Rectal smooth muscle tissue (tissue), 1 donor: ENCODE results near the gene PSMD14.

Source experiments
- H3K27ac ChIP-seq: one replicate; pipeline ENCODE4 v1.7.0; 2013; ENCODE audit warnings: low read depth, low read length, inconsistent platforms
- H3K27me3 ChIP-seq: one replicate; pipeline ENCODE4 v1.7.0; 2013; ENCODE audit warnings: low read length; ENCODE audit not compliant: control insufficient read depth, insufficient read depth
- H3K36me3 ChIP-seq: one replicate; pipeline ENCODE4 v1.7.0; 2013; ENCODE audit warnings: low read length; ENCODE audit not compliant: control insufficient read depth, insufficient read depth
- H3K4me1 ChIP-seq: one replicate; pipeline ENCODE4 v1.7.0; 2013; ENCODE audit warnings: low read length; ENCODE audit not compliant: control insufficient read depth, insufficient read depth
- H3K4me3 ChIP-seq: one replicate; pipeline ENCODE4 v1.7.0; 2013; ENCODE audit warnings: low read length
- H3K9ac ChIP-seq: one replicate; pipeline ENCODE4 v1.7.0; 2013; ENCODE audit warnings: low read length

The PSMD14 gene

GRCh38 chr2:161402297-161402696 lies 94.1 kb downstream of the PSMD14 start:
- no peaks in the 10 kb centered on the region for H3K4me1 ChIP-seq
- no peaks in the 10 kb centered on the region for H3K36me3 ChIP-seq
- no peak overlapping the region for H3K27ac ChIP-seq
- H3K27me3 ChIP-seq: no peaks in the 10 kb centered on the region
- no peak overlapping the region for H3K9ac ChIP-seq
- H3K4me3 ChIP-seq: no peak overlapping the region

DNA sequence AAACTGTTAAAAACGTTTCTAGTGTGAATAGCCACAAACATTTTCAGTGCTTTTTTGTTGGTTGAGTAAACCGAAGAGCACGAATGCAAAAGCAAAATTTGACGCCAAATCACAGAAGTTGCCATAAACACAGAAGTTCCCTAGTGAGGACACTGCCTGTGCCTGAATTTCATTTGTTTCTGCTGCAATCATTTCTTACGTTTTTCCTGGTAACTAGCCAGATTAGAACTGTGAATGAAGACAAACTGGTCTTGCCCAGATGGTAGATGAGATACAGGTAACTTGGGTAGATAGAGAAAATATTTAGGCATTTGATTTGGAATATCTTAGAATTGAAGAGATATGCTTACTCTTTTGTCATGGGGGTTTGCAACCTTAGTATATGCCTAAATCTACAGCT lies 98.1 kb downstream of the PSMD14 start:
- no peaks in the 10 kb centered on the region for H3K36me3 ChIP-seq
- H3K27me3 ChIP-seq: no peaks in the 10 kb centered on the region
- no peak overlapping the region for H3K9ac ChIP-seq
- no peak overlapping the region for H3K27ac ChIP-seq
- no peaks in the 10 kb centered on the region for H3K4me1 ChIP-seq
- no peak overlapping the region for H3K4me3 ChIP-seq

GRCh38 chr2:161407597-161407996 lies 99.4 kb downstream of the PSMD14 start:
- H3K36me3 ChIP-seq: no peaks in the 10 kb centered on the region
- H3K4me1 ChIP-seq: no peaks in the 10 kb centered on the region
- H3K9ac ChIP-seq: no peak overlapping the region
- H3K27me3 ChIP-seq: no peaks in the 10 kb centered on the region
- no peak overlapping the region for H3K4me3 ChIP-seq
- no peak overlapping the region for H3K27ac ChIP-seq

- Histone ChIP-seq H3K4me1 (no peaks in the 10 kb centered on the region), H3K27me3 (peaks cover 2% of the 10 kb centered on the region), H3K4me3 (no peak overlapping the region)
These were observed 101.2 kb downstream of the PSMD14 start for GRCh38 chr2:161409308-161409907.

GRCh38 chr2:161412346-161412745 lies 104.1 kb downstream of the PSMD14 start:
- H3K4me1 ChIP-seq: peaks cover 4% of the 10 kb centered on the region
- H3K9ac ChIP-seq: no peak overlapping the region
- no peak overlapping the region for H3K27ac ChIP-seq
- no peaks in the 10 kb centered on the region for H3K36me3 ChIP-seq
- H3K27me3 ChIP-seq: peaks cover 28% of the 10 kb centered on the region
- H3K4me3 ChIP-seq: no peak overlapping the region

More at GRCh38 chr2:161409308-161409907, 101.2 kb downstream of the PSMD14 start:
- H3K27ac ChIP-seq: no peak overlapping the region
- H3K36me3 ChIP-seq: no peaks in the 10 kb centered on the region
- H3K9ac ChIP-seq: no peak overlapping the region

GRCh38 chr2:161414042-161415033 lies 106.1 kb downstream of the PSMD14 start:
- H3K36me3 ChIP-seq: no peaks in the 10 kb centered on the region
- H3K27me3 ChIP-seq: peaks cover 43% of the 10 kb centered on the region
- H3K4me1 ChIP-seq: peaks cover 4% of the 10 kb centered on the region

DNA sequence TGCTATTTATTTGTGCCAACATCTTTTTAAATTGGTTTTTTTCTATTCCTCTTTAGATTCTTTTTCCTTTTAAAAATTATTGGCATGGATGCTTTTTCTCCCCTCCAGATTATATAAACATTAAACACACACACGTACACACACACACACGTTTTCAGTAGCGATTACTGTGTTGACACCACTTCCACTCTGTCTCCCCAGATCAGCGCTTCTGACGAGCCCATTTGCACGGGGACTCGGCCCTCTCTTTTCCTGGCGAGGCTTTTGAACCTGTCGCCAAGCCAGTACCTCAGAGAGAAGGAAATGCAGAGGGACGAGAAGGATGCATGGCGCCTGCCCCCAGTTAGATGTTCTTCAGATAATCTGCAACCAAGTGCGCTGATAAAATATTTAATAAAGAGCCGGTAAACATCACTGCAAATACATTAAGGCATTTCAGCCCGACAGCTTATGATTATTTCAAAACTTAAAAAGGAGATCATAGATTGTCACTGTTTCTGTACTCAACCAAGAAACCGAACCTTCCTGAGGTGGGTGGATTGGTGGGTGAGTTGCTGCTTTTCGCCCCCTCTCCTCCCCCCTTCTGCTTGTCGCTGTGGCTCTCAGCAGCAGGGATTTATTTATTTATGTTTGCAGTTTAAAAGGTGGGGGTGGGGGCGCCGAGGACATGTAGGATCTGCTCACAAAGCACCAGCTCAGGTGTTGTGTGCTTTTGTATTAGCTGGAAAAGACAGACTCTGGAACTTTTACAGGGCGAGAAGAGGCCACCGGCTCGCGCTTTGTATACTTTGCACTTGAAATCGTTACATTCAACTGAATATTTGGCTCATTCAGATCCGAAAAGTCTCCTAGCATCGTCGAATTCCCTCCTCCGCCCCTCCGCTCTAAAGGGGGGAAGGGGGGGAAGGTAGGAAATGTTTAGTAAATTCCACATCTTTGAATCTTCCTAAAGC lies 107.1 kb downstream of the PSMD14 start:
- Histone ChIP-seq H3K9ac (no peak overlapping the region), H3K27me3 (peaks cover 47% of the 10 kb centered on the region), H3K27ac (no peak overlapping the region), H3K36me3 (no peaks in the 10 kb centered on the region), H3K4me1 (peaks cover 4% of the 10 kb centered on the region), H3K4me3 (peak overlapping the region; percentile 68)

More at GRCh38 chr2:161414042-161415033, 106.1 kb downstream of the PSMD14 start:
- H3K4me3 ChIP-seq: peak overlapping the region; percentile 68
- no peak overlapping the region for H3K9ac ChIP-seq
- H3K27ac ChIP-seq: no peak overlapping the region

DNA sequence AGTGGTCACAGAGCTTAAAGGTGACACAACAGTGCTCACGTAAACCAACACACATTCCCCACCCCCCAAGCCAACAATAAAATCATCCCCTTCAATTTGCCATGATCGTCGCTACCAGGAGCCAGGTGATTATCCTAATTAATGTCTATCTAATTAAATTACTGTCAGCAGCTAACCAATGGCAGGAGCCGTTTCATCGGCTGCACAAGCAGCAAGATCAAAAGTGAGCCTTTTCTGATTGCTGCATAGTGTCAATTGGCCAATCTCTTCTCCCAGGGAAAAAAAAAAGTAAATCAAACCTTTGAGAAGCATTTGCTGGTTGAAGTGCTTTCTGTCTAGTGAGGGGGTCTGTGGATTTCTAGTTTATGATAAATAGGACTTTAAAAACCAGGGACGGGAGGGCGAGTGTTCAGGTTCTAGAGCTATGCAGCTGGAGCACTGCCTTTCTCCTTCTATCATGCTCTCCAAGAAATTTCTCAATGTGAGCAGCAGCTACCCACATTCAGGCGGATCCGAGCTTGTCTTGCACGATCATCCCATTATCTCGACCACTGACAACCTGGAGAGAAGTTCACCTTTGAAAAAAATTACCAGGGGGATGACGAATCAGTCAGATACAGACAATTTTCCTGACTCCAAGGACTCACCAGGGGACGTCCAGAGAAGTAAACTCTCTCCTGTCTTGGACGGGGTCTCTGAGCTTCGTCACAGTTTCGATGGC lies 107.9 kb downstream of the PSMD14 start, which contains the start of gene TBR1:
Gene TBR1, plus strand, starts transcription at position 311 of the 721 bp plus-strand sequence. Its CDS starts 114 bp downstream, at position 425.
- no peak within 1 kb of the TSS for H3K27ac ChIP-seq
- H3K4me1 ChIP-seq: peaks cover 4% of the 10 kb centered on the region

DNA sequence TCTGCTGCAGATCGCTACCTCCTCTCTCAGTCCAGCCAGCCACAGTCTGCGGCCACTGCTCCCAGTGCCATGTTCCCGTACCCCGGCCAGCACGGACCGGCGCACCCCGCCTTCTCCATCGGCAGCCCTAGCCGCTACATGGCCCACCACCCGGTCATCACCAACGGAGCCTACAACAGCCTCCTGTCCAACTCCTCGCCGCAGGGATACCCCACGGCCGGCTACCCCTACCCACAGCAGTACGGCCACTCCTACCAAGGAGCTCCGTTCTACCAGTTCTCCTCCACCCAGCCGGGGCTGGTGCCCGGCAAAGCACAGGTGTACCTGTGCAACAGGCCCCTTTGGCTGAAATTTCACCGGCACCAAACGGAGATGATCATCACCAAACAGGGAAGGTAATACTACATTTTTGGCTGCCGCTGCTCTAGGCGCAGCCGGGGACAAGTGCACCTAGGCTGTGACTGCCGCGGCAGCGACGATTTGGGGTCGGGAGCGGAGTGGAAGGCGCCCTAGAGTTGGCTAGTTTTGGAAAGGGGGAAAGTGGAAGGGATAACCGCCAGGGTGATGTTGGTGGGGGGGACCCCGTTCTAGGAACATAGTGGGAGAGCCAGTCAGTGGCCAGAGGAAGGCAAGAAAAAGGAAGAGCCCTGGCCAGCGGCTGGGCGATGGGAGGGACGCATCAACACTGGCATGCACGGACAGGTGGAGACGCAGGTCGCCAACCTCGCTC lies 108.6 kb downstream of the PSMD14 start:
- Histone ChIP-seq H3K27ac (no peak overlapping the region), H3K4me1 (peaks cover 4% of the 10 kb centered on the region), H3K4me3 (no peak overlapping the region), H3K36me3 (no peaks in the 10 kb centered on the region), H3K9ac (no peak overlapping the region), H3K27me3 (peaks cover 57% of the 10 kb centered on the region)

More for the DNA sequence above, 107.9 kb downstream of the PSMD14 start, which contains the start of gene TBR1:
- H3K4me3 ChIP-seq: peak within 1 kb of the TSS; percentile 68
- no peaks in the 10 kb centered on the region for H3K36me3 ChIP-seq
- peaks cover 53% of the 10 kb centered on the region for H3K27me3 ChIP-seq
- no peak within 1 kb of the TSS for H3K9ac ChIP-seq

GRCh38 chr2:161417438-161418274 lies 109.4 kb downstream of the PSMD14 start:
- Histone ChIP-seq H3K4me3 (no peak overlapping the region), H3K9ac (no peak overlapping the region), H3K36me3 (no peaks in the 10 kb centered on the region), H3K27ac (no peak overlapping the region), H3K27me3 (peaks cover 63% of the 10 kb centered on the region), H3K4me1 (peaks cover 4% of the 10 kb centered on the region)
